Sigmoid colon (tissue), 4 donors: ENCODE measurements around the gene NT5DC1.

ENCODE experiments used
- EP300 ChIP-seq, 4 donors: sonication (generic); formaldehyde crosslinking; IDR thresholded peaks; one replicate each; pipeline ENCODE4 v1.6.1; 2017; ENCODE audit warnings: antibody characterized with exemption in 4 of 4
- POLR2A ChIP-seq, 2 donors: fragments of 450-650 bp; IDR thresholded peaks; one replicate each; pipeline ENCODE4 v1.6.1; 2016; ENCODE audit warnings: antibody characterized with exemption in 2 of 2, mild to moderate bottlenecking in 2 of 2, moderate library complexity in 2 of 2
- TF ChIP-seq, protein P1 (sequence below), 4 experiments: fragments of 450-650 bp in 3 of 4; fragments of 200-600 bp in 1 of 4; IDR thresholded peaks; one replicate each; pipeline ENCODE4 v1.5.1; 2016 to 2019; ENCODE audit warnings: antibody characterized with exemption in 4 of 4, mild to moderate bottlenecking in 3 of 4, moderate library complexity in 2 of 4

DNA sequence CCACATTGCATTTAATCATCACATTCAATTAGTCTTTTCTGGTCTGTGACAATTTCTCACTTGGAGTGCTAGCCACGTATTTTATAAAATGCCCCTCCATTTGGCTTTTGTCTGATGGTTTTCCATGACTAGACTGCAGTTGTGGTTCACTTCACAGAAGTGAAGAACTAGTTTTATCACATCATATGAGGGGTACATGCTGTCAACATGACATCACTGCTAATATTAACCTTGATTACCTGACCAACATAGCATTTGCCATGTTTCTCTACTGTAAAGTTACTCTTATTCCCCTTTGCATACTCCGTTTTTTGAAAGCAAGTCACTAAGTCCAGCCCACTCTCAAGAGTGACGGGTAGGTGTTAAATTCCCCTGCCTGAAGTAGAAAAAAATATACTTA is 73.3 kb downstream of the NT5DC1 start:
- TF ChIP-seq, protein P1, sequence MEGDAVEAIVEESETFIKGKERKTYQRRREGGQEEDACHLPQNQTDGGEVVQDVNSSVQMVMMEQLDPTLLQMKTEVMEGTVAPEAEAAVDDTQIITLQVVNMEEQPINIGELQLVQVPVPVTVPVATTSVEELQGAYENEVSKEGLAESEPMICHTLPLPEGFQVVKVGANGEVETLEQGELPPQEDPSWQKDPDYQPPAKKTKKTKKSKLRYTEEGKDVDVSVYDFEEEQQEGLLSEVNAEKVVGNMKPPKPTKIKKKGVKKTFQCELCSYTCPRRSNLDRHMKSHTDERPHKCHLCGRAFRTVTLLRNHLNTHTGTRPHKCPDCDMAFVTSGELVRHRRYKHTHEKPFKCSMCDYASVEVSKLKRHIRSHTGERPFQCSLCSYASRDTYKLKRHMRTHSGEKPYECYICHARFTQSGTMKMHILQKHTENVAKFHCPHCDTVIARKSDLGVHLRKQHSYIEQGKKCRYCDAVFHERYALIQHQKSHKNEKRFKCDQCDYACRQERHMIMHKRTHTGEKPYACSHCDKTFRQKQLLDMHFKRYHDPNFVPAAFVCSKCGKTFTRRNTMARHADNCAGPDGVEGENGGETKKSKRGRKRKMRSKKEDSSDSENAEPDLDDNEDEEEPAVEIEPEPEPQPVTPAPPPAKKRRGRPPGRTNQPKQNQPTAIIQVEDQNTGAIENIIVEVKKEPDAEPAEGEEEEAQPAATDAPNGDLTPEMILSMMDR (IDR thresholded peaks at IDR 0.05), result no peak
- TF ChIP-seq EP300 (IDR thresholded peaks at IDR 0.05) (no peak), POLR2A (IDR thresholded peaks at IDR 0.05) (no peak)
